GM15510 (cell line): ENCODE data around the gene GRIK4.

Source experiments
- POLR2A ChIP-seq: IDR thresholded peaks from 3 replicates; pipeline ENCODE4 v1.6.1; 2011; ENCODE audit warnings: borderline replicate concordance; ENCODE audit not compliant: insufficient read length; ENCODE audit errors: extremely low read depth

The GRIK4 gene

GRCh38 chr11:120532082-120532831, 20.7 kb downstream of the GRIK4 start:
- no peak for TF ChIP-seq POLR2A

GRCh38 chr11:120532832-120533196, 21.3 kb downstream of the GRIK4 start:
- TF ChIP-seq POLR2A = no peak

GRCh38 chr11:120536091-120536796, 24.7 kb downstream of the GRIK4 start:
- TF ChIP-seq POLR2A = no peak

GRCh38 chr11:120536797-120537169, 25.2 kb downstream of the GRIK4 start:
- no peak for TF ChIP-seq POLR2A

GRCh38 chr11:120537996-120538395, 26.4 kb downstream of the GRIK4 start:
- no peak for TF ChIP-seq POLR2A

GRCh38 chr11:120538707-120539106, 27.2 kb downstream of the GRIK4 start:
- TF ChIP-seq POLR2A = no peak

- no peak for TF ChIP-seq POLR2A
Observed at GRCh38 chr11:120539667-120540369, 28.3 kb downstream of the GRIK4 start.

GRCh38 chr11:120540744-120541465, 29.4 kb downstream of the GRIK4 start:
- no peak for TF ChIP-seq POLR2A

- no peak for TF ChIP-seq POLR2A
Observed at GRCh38 chr11:120543521-120544215, 32.1 kb downstream of the GRIK4 start.

GRCh38 chr11:120545813-120546212, 34.3 kb downstream of the GRIK4 start:
- no peak for TF ChIP-seq POLR2A

- TF ChIP-seq POLR2A = no peak
Observed at GRCh38 chr11:120546312-120547205, 35.0 kb downstream of the GRIK4 start.

GRCh38 chr11:120547316-120547715, 35.8 kb downstream of the GRIK4 start:
- no peak for TF ChIP-seq POLR2A
